Endothelial cell of umbilical vein (primary cell): ENCODE measurements around the gene USP7. TPM values are rescaled to one million over a fixed set of nuclear protein-coding genes. Genes with fewer than 3 reads are reported as not detected.

ENCODE experiments used
- BruUV-seq: library from RNA; stranded (reverse); fragments of 400-500 nt; replicated peaks from 2 replicates; lab custom pipeline; 2021; lab: Mats Ljungman, UMichigan
- CTCF ChIA-PET: fragments of 300-600, 350-600 bp; sonication (Branson Sonifier 250); formaldehyde crosslinking; loops from one replicate; lab custom pipeline; 2021; ENCODE audit warnings: antibody characterized with exemption, inconsistent platforms; lab: Charles Lee
- POLR2A ChIA-PET: fragments of 300-600, 350-600 bp; sonication (Branson Sonifier 250); formaldehyde crosslinking; loops from one replicate; lab custom pipeline; 2021; ENCODE audit warnings: antibody characterized with exemption, inconsistent platforms; lab: Charles Lee
- DNase-seq: peaks from one replicate; pipeline ENCODE4 v3.0.0-alpha.2; 2011; ENCODE audit warnings: low read depth, low spot score
- FAIRE-seq: peaks from 2 replicates; lab custom pipeline; 2011; peaks lifted over from hg19 to GRCh38; lab: Jason Lieb, UNC
- H2AFZ ChIP-seq: 2 replicates; pipeline ENCODE4 v1.6.0; 2012; ENCODE audit warnings: low read depth, low read length, control low read depth, inconsistent platforms
- H3K27ac ChIP-seq: 2 replicates; pipeline ENCODE4 v1.5.1; 2011; ENCODE audit warnings: low read depth, mild to moderate bottlenecking, control low read depth, low read length, moderate library complexity; ENCODE audit not compliant: insufficient read depth
- H3K27me3 ChIP-seq, 2 experiments: 2 replicates each; pipeline versions ENCODE4 v1.6.0 to v1.6.1; 2011; ENCODE audit warnings: low read length in 2 of 2, mixed read lengths in 1 of 2; ENCODE audit not compliant: control insufficient read depth in 2 of 2, insufficient read depth in 2 of 2
- H3K36me3 ChIP-seq, 2 experiments: 2 replicates in 1 of 2; 3 replicates in 1 of 2; pipeline ENCODE4 v1.5.1; 2011; ENCODE audit warnings: low read length in 2 of 2, mild to moderate bottlenecking in 1 of 2, moderate library complexity in 1 of 2; ENCODE audit not compliant: control insufficient read depth in 2 of 2, insufficient read depth in 2 of 2; ENCODE audit errors: extremely low read depth in 1 of 2
- H3K4me1 ChIP-seq: 3 replicates; pipeline ENCODE4 v1.5.1; 2011; ENCODE audit warnings: mild to moderate bottlenecking, low read length; ENCODE audit not compliant: control insufficient read depth, insufficient read depth; ENCODE audit errors: extremely low read depth
- H3K4me2 ChIP-seq: 2 replicates; pipeline ENCODE4 v1.6.1; 2011; ENCODE audit warnings: low read length, control low read depth, mixed read lengths; ENCODE audit not compliant: insufficient read depth
- H3K4me3 ChIP-seq, 3 experiments: fragments of 200-600 bp in 1 of 3; sonication (generic), shearing (Covaris generic) in 1 of 3; replicated peaks in 1 of 3; 2 replicates each; pipeline ENCODE4 v1.5.1; 2011 to 2016; ENCODE audit warnings: control low read depth in 3 of 3, low read length in 3 of 3, mild to moderate bottlenecking in 2 of 3, inconsistent platforms in 1 of 3, low read depth in 1 of 3, moderate library complexity in 1 of 3; ENCODE audit not compliant: insufficient read depth in 1 of 3
- H3K79me2 ChIP-seq: 2 replicates; pipeline ENCODE4 v1.6.0; 2012; ENCODE audit warnings: low read length, inconsistent platforms; ENCODE audit not compliant: control insufficient read depth, insufficient read depth
- H3K9ac ChIP-seq: replicated peaks from 2 replicates; pipeline ENCODE3; 2011; ENCODE audit warnings: low read length, control low read depth; ENCODE audit not compliant: insufficient read depth; ENCODE audit errors: extremely low read depth
- H3K9me1 ChIP-seq: replicated peaks from 3 replicates; pipeline ENCODE4 v1.6.0; 2011; ENCODE audit warnings: mild to moderate bottlenecking, low read length; ENCODE audit not compliant: control insufficient read depth, insufficient read depth; ENCODE audit errors: extremely low read depth
- H3K9me3 ChIP-seq: replicated peaks from 2 replicates; pipeline ENCODE4 v1.5.1; 2012; ENCODE audit warnings: low read length, inconsistent platforms; ENCODE audit not compliant: control insufficient read depth, insufficient read depth
- H4K20me1 ChIP-seq: replicated peaks from 2 replicates; pipeline ENCODE3; 2011; ENCODE audit warnings: mild to moderate bottlenecking, low read length; ENCODE audit not compliant: control insufficient read depth, insufficient read depth; ENCODE audit errors: extremely low read depth
- CTCF ChIP-seq, 2 donors: IDR thresholded peaks; 1 replicate in 1 of 2; 2 replicates in 1 of 2; pipeline ENCODE4 v1.5.1; 2011; ENCODE audit warnings: low read length in 2 of 2, mild to moderate bottlenecking in 2 of 2, moderate library complexity in 2 of 2, control low read depth in 1 of 2, inconsistent platforms in 1 of 2, low read depth in 1 of 2; ENCODE audit not compliant: insufficient read depth in 1 of 2; ENCODE audit errors: extremely low read depth in 1 of 2
- EZH2 ChIP-seq: IDR thresholded peaks from 2 replicates; pipeline ENCODE4 v1.6.1; 2012; ENCODE audit warnings: borderline replicate concordance, low read depth, mild to moderate bottlenecking, moderate library complexity, low read length, inconsistent platforms; ENCODE audit not compliant: severe bottlenecking
- FOS ChIP-seq: IDR thresholded peaks from 2 replicates; pipeline ENCODE4 v1.6.1; 2011; ENCODE audit warnings: mild to moderate bottlenecking, low read length, moderate library complexity, borderline replicate concordance; ENCODE audit not compliant: insufficient read depth
- GATA2 ChIP-seq: IDR thresholded peaks from 2 replicates; pipeline ENCODE4 v1.7.0; 2011; ENCODE audit warnings: low read depth, mild to moderate bottlenecking, moderate library complexity, mixed read lengths, low read length; ENCODE audit not compliant: insufficient read length, insufficient read depth
- MAX ChIP-seq: IDR thresholded peaks from 2 replicates; pipeline ENCODE4 v1.6.1; 2011; ENCODE audit not compliant: insufficient read depth, insufficient read length
- MYC ChIP-seq: IDR thresholded peaks from one replicate; pipeline ENCODE4 v1.6.1; 2011; ENCODE audit warnings: mild to moderate bottlenecking, low read depth, low read length
- POLR2A ChIP-seq: IDR thresholded peaks from 2 replicates; pipeline ENCODE4 v1.6.1; 2012; ENCODE audit warnings: low read depth, mild to moderate bottlenecking, control low read depth, low read length
- POLR2AphosphoS5 ChIP-seq: IDR thresholded peaks from 2 replicates; pipeline ENCODE4 v1.6.1; 2012; ENCODE audit warnings: low read depth, mild to moderate bottlenecking, control low read depth, low read length, moderate library complexity; ENCODE audit not compliant: insufficient read depth
- dilution Hi-C: fragments of 300-500 bp; cut with MboI; formaldehyde crosslinking; loops from one replicate; pipeline ENCODE4 v1.15.0; 2019; ENCODE audit warnings: low sequenced_read_pairs; ENCODE audit not compliant: extremely low pct_ligation_motif_present
- intact Hi-C: fragments of 100-400 bp; cut with micrococcal nuclease; formaldehyde crosslinking; loops from one replicate; pipeline ENCODE4 v1.10.0; 2022
- polyA plus RNA-seq, 4 experiments: library from polyadenylated mRNA; depleted of rRNA in 3 of 4; stranded (reverse) in 3 of 4; unstranded in 1 of 4; fragments of >200 nt; gene quantifications; 2 replicates each; pipeline versions ENCODE4 v1.2.1 to v1.2.3, GENCODE V29; 2011 to 2012; ENCODE audit warnings: missing spikeins in 1 of 4
- total RNA-seq: library from RNA; stranded (reverse); gene quantifications from 2 replicates; pipeline ENCODE4 v1.2.3, GENCODE V29; 2021

Gene USP7
- total and polyA plus RNA-seq, 2 donors (not counting 3 experiments of a cell fraction or from before 2014, with no cell fraction given), result 17.7 to 130 TPM

GRCh38 chr16:8882725-8883377 is 80.9 kb downstream of the USP7 start:
- no peak for DNase-seq
- H3K27me3 ChIP-seq, result peaks cover 0 to 2% of the 10 kb centered on the region in 2 experiments
- BruUV-seq, result no TSS peak
- no peak overlapping the region for H3K27ac ChIP-seq
- ChIA-PET POLR2A (no interaction called here), CTCF (interaction anchor here (1.1 to 6.8 kb wide), 4 partner anchors 13 to 252 kb away, joined by 3 to 67 read pairs (median 14); partner anchors contain the start of gene CARHSP1)
- no peak for FAIRE-seq
- H3K79me2 ChIP-seq, result no peaks in the 10 kb centered on the region
- H3K9ac ChIP-seq, result no peak overlapping the region
- no peaks in the 10 kb centered on the region for H3K9me3 ChIP-seq
- H2AFZ ChIP-seq, result no peak overlapping the region
- dilution Hi-C loops, result no loop called here
- H3K4me1 ChIP-seq, result peaks cover 12% of the 10 kb centered on the region
- H3K4me3 ChIP-seq, result no peak overlapping the region
- intact Hi-C loops, result loop anchor here (1.0 kb wide), 1 partner anchor 316 kb away; no protein-coding TSS in a partner anchor
- no peaks in the 10 kb centered on the region for H4K20me1 ChIP-seq
- no peak overlapping the region for H3K4me2 ChIP-seq
- H3K36me3 ChIP-seq, result peaks cover 0 to 1% of the 10 kb centered on the region in 2 experiments
- no peaks in the 10 kb centered on the region for H3K9me1 ChIP-seq
- no peak for TF ChIP-seq MAX
- no peak for TF ChIP-seq GATA2
- no peak for TF ChIP-seq FOS
- TF ChIP-seq MYC, result no peak
- TF ChIP-seq POLR2A, result no peak
- no peak for TF ChIP-seq CTCF (IDR thresholded peaks at IDR 0.05; ENCODE audit: extremely low read depth in 1 of 2, insufficient read depth in 1 of 2, low read depth in 1 of 2, low read length in 2 of 2)
- TF ChIP-seq EZH2, result no peak
- TF ChIP-seq POLR2AphosphoS5, result no peak
